ENCODE measurements around the gene RBBP5.

The RBBP5 gene

GRCh38 chr1:205072881-205073280 lies 48.9 kb downstream of the RBBP5 start:
- DNase-seq = no peak

GRCh38 chr1:205072286-205072685 lies 49.5 kb downstream of the RBBP5 start:
- DNase-seq = no peak

GRCh38 chr1:205071801-205072200 lies 50.0 kb downstream of the RBBP5 start:
- DNase-seq = no peak

- DNase-seq = no peak
Observed at GRCh38 chr1:205071028-205071409, 50.8 kb downstream of the RBBP5 start.

- no peak for DNase-seq
Observed at GRCh38 chr1:205069371-205070125, 52.2 kb downstream of the RBBP5 start.

GRCh38 chr1:205068457-205069040 lies 53.2 kb downstream of the RBBP5 start:
- no peak for DNase-seq

GRCh38 chr1:205068001-205068400 lies 53.8 kb downstream of the RBBP5 start:
- no peak for DNase-seq

GRCh38 chr1:205067031-205067430 lies 54.7 kb downstream of the RBBP5 start:
- no peak for DNase-seq

GRCh38 chr1:205066141-205066818 lies 55.5 kb downstream of the RBBP5 start:
- DNase-seq = no peak

GRCh38 chr1:205065666-205066065 lies 56.1 kb downstream of the RBBP5 start:
- DNase-seq = no peak

- DNase-seq = no peak
Observed at GRCh38 chr1:205064741-205065316, 56.9 kb downstream of the RBBP5 start.

GRCh38 chr1:205064301-205064700 lies 57.5 kb downstream of the RBBP5 start:
- no peak for DNase-seq

- DNase-seq = no peak
Observed at GRCh38 chr1:205062895-205063294, 58.9 kb downstream of the RBBP5 start.

- no peak for DNase-seq
Observed at GRCh38 chr1:205062319-205062718, 59.5 kb downstream of the RBBP5 start.

GRCh38 chr1:205061665-205062069 lies 60.1 kb downstream of the RBBP5 start:
- peak; percentile 52 for DNase-seq

- no peak for DNase-seq
Observed at GRCh38 chr1:205061227-205061626, 60.6 kb downstream of the RBBP5 start.

- DNase-seq = no peak
Observed at GRCh38 chr1:205060746-205061145, 61.0 kb downstream of the RBBP5 start.

- DNase-seq = no peak
Observed at GRCh38 chr1:205059660-205060059, 62.1 kb downstream of the RBBP5 start.

GRCh38 chr1:205058853-205059252 lies 62.9 kb downstream of the RBBP5 start:
- DNase-seq = no peak

GRCh38 chr1:205057808-205058575 lies 63.8 kb downstream of the RBBP5 start:
- DNase-seq = no peak

GRCh38 chr1:205056956-205057568 lies 64.7 kb downstream of the RBBP5 start:
- DNase-seq = no peak

- DNase-seq = no peak
Observed at GRCh38 chr1:205056188-205056611, 65.6 kb downstream of the RBBP5 start.

- no peak for DNase-seq
Observed at GRCh38 chr1:205054013-205054412, 67.8 kb downstream of the RBBP5 start.
